HCT116 (cell line): ENCODE results near the gene OR6X1. TPM values are rescaled to one million over a fixed set of nuclear protein-coding genes. Genes with fewer than 3 reads are reported as not detected.
A peak's percentile ranks its signal among the peaks of the same experiment; 100 is the strongest.

Experiments
- ATAC-seq: fragments of 200-7000 bp; cut with Tn5 transposase; 2 replicates; pipeline ENCODE4 v1.9.1; 2020; ENCODE audit warnings: mild to moderate bottlenecking, moderate library complexity
- BruUV-seq: library from RNA; stranded (reverse); fragments of 400-500 nt; replicated peaks from 2 replicates; lab custom pipeline; 2021; lab: Mats Ljungman, UMichigan
- CTCF ChIA-PET: fragments of 300-600 bp; sonication (Branson Sonifier 250); formaldehyde crosslinking; loops from one replicate; lab custom pipeline; 2021; ENCODE audit warnings: antibody characterized with exemption; lab: Charles Lee
- POLR2A ChIA-PET: fragments of 300-600, 350-600 bp; sonication (Branson Sonifier 250); formaldehyde crosslinking; loops from one replicate; lab custom pipeline; 2021; ENCODE audit warnings: antibody characterized with exemption; lab: Charles Lee
- RAD21 ChIA-PET, 2 experiments: fragments of 300-600 bp; sonication (Branson Sonifier 250); formaldehyde crosslinking; loops; one replicate each; lab custom pipeline; 2023; ENCODE audit warnings: low total read pairs in 2 of 2; ENCODE audit not compliant: uncharacterized antibody in 2 of 2, unreplicated experiment in 2 of 2, low non-redundant PET in 1 of 2; lab: Charles Lee
- DNase-seq: peaks from one replicate; pipeline ENCODE4 v3.0.0-alpha.2; 2010; ENCODE audit warnings: low read depth, low spot score
- H2AFZ ChIP-seq: fragments of 200-600 bp; shearing (Covaris generic), sonication (generic); 2 replicates; pipeline ENCODE4 v1.6.1; 2017; ENCODE audit warnings: low read depth, mixed run types, mixed read lengths, antibody characterized with exemption, low read length; ENCODE audit not compliant: poor library complexity, severe bottlenecking
- H3K27ac ChIP-seq: 2 replicates; pipeline ENCODE4 v1.5.1; 2012; ENCODE audit warnings: low read depth, low read length
- H3K27me3 ChIP-seq: fragments of 200-600 bp; sonication (generic); 2 replicates; pipeline ENCODE4 v1.6.1; 2016; ENCODE audit warnings: mixed run types, low read length, mixed read lengths; ENCODE audit not compliant: insufficient read depth
- H3K36me3 ChIP-seq, 2 experiments: fragments of 200-500 bp in 1 of 2; fragments of 200-600 bp in 1 of 2; sonication (Bioruptor generic) in 1 of 2; sonication (generic) in 1 of 2; 2 replicates each; pipeline versions ENCODE4 v1.5.1 to v1.6.1; 2014 to 2016; ENCODE audit warnings: low read length in 2 of 2, inconsistent platforms in 1 of 2, mixed read lengths in 1 of 2, mixed run types in 1 of 2; ENCODE audit not compliant: insufficient read depth in 2 of 2, control insufficient read depth in 1 of 2
- H3K4me1 ChIP-seq, 2 experiments: fragments of 200-600 bp in 1 of 2; sonication (generic) in 1 of 2; 2 replicates each; pipeline versions ENCODE4 v1.5.1 to v1.6.1; 2012 to 2017; ENCODE audit warnings: low read length in 2 of 2, inconsistent platforms in 1 of 2, mild to moderate bottlenecking in 1 of 2, mixed read lengths in 1 of 2, mixed run types in 1 of 2, moderate library complexity in 1 of 2; ENCODE audit not compliant: insufficient read depth in 2 of 2, control insufficient read depth in 1 of 2
- H3K4me2 ChIP-seq: fragments of 200-600 bp; sonication (generic); 2 replicates; pipeline ENCODE4 v1.6.1; 2017; ENCODE audit warnings: mixed run types, low read length, mixed read lengths
- H3K4me3 ChIP-seq, 2 experiments: fragments of 200-600 bp in 1 of 2; sonication (generic) in 1 of 2; replicated peaks in 1 of 2; 2 replicates each; pipeline ENCODE4 v1.5.1; 2011 to 2016; ENCODE audit warnings: low read length in 2 of 2, control low read depth in 1 of 2, low read depth in 1 of 2, mild to moderate bottlenecking in 1 of 2, mixed read lengths in 1 of 2, mixed run types in 1 of 2
- H3K79me2 ChIP-seq: fragments of 200-600 bp; sonication (generic); 2 replicates; pipeline ENCODE4 v1.6.1; 2017; ENCODE audit warnings: mild to moderate bottlenecking, mixed run types, low read length, moderate library complexity, mixed read lengths; ENCODE audit not compliant: insufficient read depth
- H3K9ac ChIP-seq: fragments of 200-600 bp; sonication (generic); 2 replicates; pipeline ENCODE4 v1.6.1; 2016; ENCODE audit warnings: low read length, mixed read lengths
- H3K9me2 ChIP-seq: fragments of 200-600 bp; sonication (generic), shearing (Covaris generic); 2 replicates; pipeline ENCODE4 v1.6.1; 2017; ENCODE audit warnings: mixed run types, mild to moderate bottlenecking, moderate library complexity; ENCODE audit not compliant: insufficient read depth
- H3K9me3 ChIP-seq, 2 experiments: fragments of 200-500 bp in 1 of 2; fragments of 200-600 bp in 1 of 2; sonication (Bioruptor generic) in 1 of 2; sonication (generic) in 1 of 2; 2 replicates each; pipeline ENCODE4 v1.6.1; 2014 to 2017; ENCODE audit warnings: low read length in 2 of 2, mixed read lengths in 2 of 2, inconsistent platforms in 1 of 2, low read depth in 1 of 2, mild to moderate bottlenecking in 1 of 2, mixed run types in 1 of 2, moderate library complexity in 1 of 2; ENCODE audit not compliant: control insufficient read depth in 1 of 2, insufficient read depth in 1 of 2
- H4K20me1 ChIP-seq: fragments of 200-600 bp; sonication (generic), shearing (Covaris generic); 2 replicates; pipeline ENCODE4 v1.6.1; 2017; ENCODE audit warnings: mixed run types, mild to moderate bottlenecking, moderate library complexity; ENCODE audit not compliant: insufficient read depth
- CBX3 ChIP-seq: IDR thresholded peaks from 2 replicates; pipeline ENCODE4 v1.6.1; 2012; ENCODE audit warnings: low read depth
- EZH2 ChIP-seq: fragments of 200-600 bp; sonication (generic); IDR thresholded peaks from 2 replicates; pipeline ENCODE4 v1.6.1; 2017; ENCODE audit warnings: antibody characterized with exemption, mixed run types
- POLR2A ChIP-seq: IDR thresholded peaks from 2 replicates; pipeline ENCODE4 v1.7.0; 2011; ENCODE audit warnings: borderline replicate concordance; ENCODE audit not compliant: insufficient read depth, insufficient read length; ENCODE audit errors: extremely low read depth
- POLR2AphosphoS5 ChIP-seq: IDR thresholded peaks from 2 replicates; pipeline ENCODE4 v1.6.1; 2011; ENCODE audit warnings: mild to moderate bottlenecking, low read depth, low read length, moderate library complexity
- RAD21 ChIP-seq: IDR thresholded peaks from 2 replicates; pipeline ENCODE4 v1.6.1; 2012; ENCODE audit warnings: low read depth, mild to moderate bottlenecking
- SIN3A ChIP-seq: IDR thresholded peaks from 2 replicates; pipeline ENCODE4 v1.6.1; 2012; ENCODE audit warnings: low read depth
- SRF ChIP-seq: IDR thresholded peaks from 2 replicates; pipeline ENCODE4 v1.6.1; 2012; ENCODE audit warnings: low read depth
- TCF7L2 ChIP-seq: IDR thresholded peaks from 2 replicates; pipeline ENCODE4 v1.7.0; 2011; ENCODE audit warnings: borderline replicate concordance, inconsistent platforms; ENCODE audit not compliant: insufficient read depth, insufficient read length; ENCODE audit errors: extremely low read depth
- YY1 ChIP-seq: IDR thresholded peaks from 2 replicates; pipeline ENCODE4 v1.6.1; 2011; ENCODE audit warnings: low read length, low read depth, moderate library complexity, mild to moderate bottlenecking; ENCODE audit not compliant: insufficient replicate concordance; ENCODE audit errors: extremely low read depth
- intact Hi-C: fragments of 100-400 bp; cut with micrococcal nuclease; formaldehyde crosslinking; loops from 2 replicates; pipeline ENCODE4 v1.10.0; 2022
- total RNA-seq: library from RNA; stranded (reverse); gene quantifications from one replicate; pipeline ENCODE4 v1.2.1, GENCODE V29; 2021; ENCODE audit not compliant: unreplicated experiment
- TF ChIP-seq, protein P1 (sequence below): IDR thresholded peaks from 2 replicates; pipeline ENCODE4 v1.6.1; 2011; ENCODE audit warnings: mild to moderate bottlenecking, low read length, moderate library complexity; ENCODE audit not compliant: insufficient replicate concordance; ENCODE audit errors: extremely low read depth

Gene OR6X1
- total RNA-seq, 1 experiment from 2014 or later: not detected

GRCh38 chr11:123742031-123742723, 12.1 kb downstream of the OR6X1 start:
- ATAC-seq: no peak
- CTCF ChIA-PET: no interaction called here
- Histone ChIP-seq H3K27me3 (peaks cover 10% of the 10 kb centered on the region), H3K9me3 (no peaks in the 10 kb centered on the region), H3K79me2 (peaks cover 43% of the 10 kb centered on the region), H4K20me1 (no peaks in the 10 kb centered on the region), H3K4me2 (peak overlapping the region; percentile 84), H3K4me1 (peaks cover 3 to 15% of the 10 kb centered on the region in 2 experiments; a peak in 3 of 4 replicates), H3K36me3 (peaks cover 5 to 18% of the 10 kb centered on the region in 2 experiments; a peak in 3 of 4 replicates), H3K4me3 (peak overlapping the region; percentile 73 to 96), H3K9ac (peak overlapping the region; percentile 76), H2AFZ (peak overlapping the region; percentile 100), H3K9me2 (no peaks in the 10 kb centered on the region), H3K27ac (no peak overlapping the region)
- BruUV-seq: TSS peak; percentile 70
- POLR2A ChIA-PET: no interaction called here
- no peak for TF ChIP-seq SRF
- TF ChIP-seq SIN3A: no peak
- no peak for TF ChIP-seq TCF7L2
- no peak for TF ChIP-seq YY1
- TF ChIP-seq CBX3: no peak
- TF ChIP-seq POLR2AphosphoS5: no peak
- TF ChIP-seq, protein P1, sequence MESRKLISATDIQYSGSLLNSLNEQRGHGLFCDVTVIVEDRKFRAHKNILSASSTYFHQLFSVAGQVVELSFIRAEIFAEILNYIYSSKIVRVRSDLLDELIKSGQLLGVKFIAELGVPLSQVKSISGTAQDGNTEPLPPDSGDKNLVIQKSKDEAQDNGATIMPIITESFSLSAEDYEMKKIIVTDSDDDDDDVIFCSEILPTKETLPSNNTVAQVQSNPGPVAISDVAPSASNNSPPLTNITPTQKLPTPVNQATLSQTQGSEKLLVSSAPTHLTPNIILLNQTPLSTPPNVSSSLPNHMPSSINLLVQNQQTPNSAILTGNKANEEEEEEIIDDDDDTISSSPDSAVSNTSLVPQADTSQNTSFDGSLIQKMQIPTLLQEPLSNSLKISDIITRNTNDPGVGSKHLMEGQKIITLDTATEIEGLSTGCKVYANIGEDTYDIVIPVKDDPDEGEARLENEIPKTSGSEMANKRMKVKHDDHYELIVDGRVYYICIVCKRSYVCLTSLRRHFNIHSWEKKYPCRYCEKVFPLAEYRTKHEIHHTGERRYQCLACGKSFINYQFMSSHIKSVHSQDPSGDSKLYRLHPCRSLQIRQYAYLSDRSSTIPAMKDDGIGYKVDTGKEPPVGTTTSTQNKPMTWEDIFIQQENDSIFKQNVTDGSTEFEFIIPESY: no peak
- TF ChIP-seq EZH2: no peak
- no peak for TF ChIP-seq POLR2A
- no peak for TF ChIP-seq RAD21
- DNase-seq: no peak
- intact Hi-C loops: no loop called here
- RAD21 ChIA-PET: no interaction called here
